ENCODE data around the gene ARHGEF7.

- TF ChIP-seq CTCF (conservative IDR thresholded peaks at IDR 0.05; ENCODE audit: low read length) (no peak), EZH2phosphoT487 (IDR thresholded peaks at IDR 0.05; ENCODE audit: borderline replicate concordance) (no peak)
Measured at GRCh38 chr13:111330066-111330610, 215.0 kb downstream of the ARHGEF7 start.
